H9 (cell line): ENCODE results near the gene ZNF683. TPM values are rescaled to one million over a fixed set of nuclear protein-coding genes. Genes with fewer than 3 reads are reported as not detected.

Experiments used
- DNase-seq: peaks from one replicate; pipeline ENCODE4 v3.0.0-alpha.2; 2017
- H2AFZ ChIP-seq: one replicate; pipeline ENCODE4 v1.6.1; 2013; ENCODE audit warnings: mild to moderate bottlenecking, low read length, control low read depth, moderate library complexity
- H2AK5ac ChIP-seq: 2 replicates; pipeline ENCODE4 v1.6.1; 2013; ENCODE audit warnings: low read length, control low read depth, mixed read lengths; ENCODE audit not compliant: insufficient read length
- H2BK120ac ChIP-seq: one replicate; pipeline ENCODE4 v1.6.1; 2013; ENCODE audit warnings: low read depth, mild to moderate bottlenecking, low read length, control low read depth, inconsistent platforms; ENCODE audit not compliant: poor library complexity, severe bottlenecking
- H2BK12ac ChIP-seq: 2 replicates; pipeline ENCODE4 v1.6.1; 2013; ENCODE audit warnings: low read length, control low read depth, mixed read lengths, low read depth; ENCODE audit not compliant: insufficient read length
- H2BK15ac ChIP-seq: 2 replicates; pipeline ENCODE4 v1.6.1; 2013; ENCODE audit warnings: low read depth, low read length, control low read depth
- H2BK20ac ChIP-seq: one replicate; pipeline ENCODE4 v1.6.1; 2013; ENCODE audit warnings: low read depth, mild to moderate bottlenecking, low read length, control low read depth, inconsistent platforms; ENCODE audit not compliant: poor library complexity, severe bottlenecking
- H2BK5ac ChIP-seq: 2 replicates; pipeline ENCODE4 v1.6.1; 2013; ENCODE audit warnings: low read length, control low read depth, mixed read lengths; ENCODE audit not compliant: insufficient read length
- H3K14ac ChIP-seq: 2 replicates; pipeline ENCODE4 v1.6.1; 2013; ENCODE audit warnings: low read length, control low read depth; ENCODE audit not compliant: insufficient read depth
- H3K18ac ChIP-seq: 2 replicates; pipeline ENCODE4 v1.6.1; 2013; ENCODE audit warnings: low read depth, mild to moderate bottlenecking, mixed read lengths, low read length, control low read depth; ENCODE audit not compliant: insufficient read length
- H3K23ac ChIP-seq: 2 replicates; pipeline ENCODE4 v1.6.1; 2013; ENCODE audit warnings: low read length, control low read depth, mixed read lengths, low read depth; ENCODE audit not compliant: insufficient read length
- H3K23me2 ChIP-seq: 2 replicates; pipeline ENCODE4 v1.6.1; 2013; ENCODE audit warnings: low read depth, mild to moderate bottlenecking, mixed read lengths, low read length, control low read depth; ENCODE audit not compliant: insufficient read length, poor library complexity, severe bottlenecking
- H3K27ac ChIP-seq: 2 replicates; pipeline ENCODE4 v1.5.1; 2013; ENCODE audit warnings: low read length, control low read depth, mixed read lengths, low read depth; ENCODE audit not compliant: insufficient read length
- H3K27me3 ChIP-seq: 2 replicates; pipeline ENCODE4 v1.6.1; 2013; ENCODE audit warnings: low read length, control low read depth, inconsistent platforms; ENCODE audit not compliant: insufficient read depth
- H3K4ac ChIP-seq: 2 replicates; pipeline ENCODE4 v1.6.1; 2013; ENCODE audit warnings: low read depth, mild to moderate bottlenecking, control low read depth, inconsistent platforms, low read length, moderate library complexity
- H3K4me1 ChIP-seq: 2 replicates; pipeline ENCODE4 v1.6.1; 2013; ENCODE audit warnings: low read length, control low read depth, inconsistent platforms; ENCODE audit not compliant: insufficient read depth
- H3K4me2 ChIP-seq: 2 replicates; pipeline ENCODE4 v1.6.1; 2013; ENCODE audit warnings: low read length, control low read depth, mixed read lengths; ENCODE audit not compliant: insufficient read length, insufficient read depth
- H3K56ac ChIP-seq: 2 replicates; pipeline ENCODE4 v1.6.1; 2013; ENCODE audit warnings: low read depth, mild to moderate bottlenecking, mixed read lengths, low read length, control low read depth; ENCODE audit not compliant: insufficient read length
- H3K79me1 ChIP-seq: 2 replicates; pipeline ENCODE4 v1.6.1; 2013; ENCODE audit warnings: low read depth, mild to moderate bottlenecking, moderate library complexity, low read length, control low read depth, inconsistent platforms; ENCODE audit not compliant: insufficient read depth, poor library complexity, severe bottlenecking
- H3K79me2 ChIP-seq: 2 replicates; pipeline ENCODE4 v1.6.1; 2013; ENCODE audit warnings: low read length, control low read depth, inconsistent platforms; ENCODE audit not compliant: insufficient read depth
- H3K9ac ChIP-seq: 2 replicates; pipeline ENCODE4 v1.6.1; 2013; ENCODE audit warnings: low read length, control low read depth, mixed read lengths; ENCODE audit not compliant: insufficient read length; ENCODE audit errors: extremely low read depth
- H3K9me3 ChIP-seq: one replicate; pipeline ENCODE4 v1.6.1; 2013; ENCODE audit warnings: low read depth, low read length, inconsistent platforms; ENCODE audit not compliant: control insufficient read depth
- H3T11ph ChIP-seq: one replicate; pipeline ENCODE4 v1.6.1; 2013; ENCODE audit warnings: mild to moderate bottlenecking, low read length, control low read depth, inconsistent platforms
- H4K20me1 ChIP-seq: one replicate; pipeline ENCODE4 v1.6.1; 2013; ENCODE audit not compliant: control insufficient read depth, insufficient read length, insufficient read depth
- H4K5ac ChIP-seq: 2 replicates; pipeline ENCODE4 v1.6.1; 2013; ENCODE audit warnings: low read depth, mild to moderate bottlenecking, mixed read lengths, low read length, control low read depth; ENCODE audit not compliant: insufficient read length
- H4K8ac ChIP-seq: replicated peaks from 2 replicates; pipeline ENCODE4 v1.6.1; 2013; ENCODE audit warnings: low read length, control low read depth, mixed read lengths, low read depth; ENCODE audit not compliant: insufficient read length
- H4K91ac ChIP-seq: 2 replicates; pipeline ENCODE4 v1.6.1; 2013; ENCODE audit warnings: low read depth, mild to moderate bottlenecking, moderate library complexity, mixed read lengths, low read length, control low read depth; ENCODE audit not compliant: insufficient read length
- H3K27ac Mint-ChIP-seq, 3 experiments: 2 replicates in 2 of 3; 3 replicates in 1 of 3; pipeline ENCODE4 v1.8.0; 2020 to 2021; ENCODE audit warnings: mixed read lengths in 3 of 3, mild to moderate bottlenecking in 1 of 3, moderate library complexity in 1 of 3
- H3K27me3 Mint-ChIP-seq: 2 replicates; pipeline ENCODE4 v1.8.0; 2021; ENCODE audit warnings: low read depth, mild to moderate bottlenecking, moderate library complexity, mixed read lengths
- H3K36me3 Mint-ChIP-seq, 3 experiments: 2 replicates in 2 of 3; 3 replicates in 1 of 3; pipeline ENCODE4 v1.8.0; 2020 to 2021; ENCODE audit warnings: low read depth in 3 of 3, mixed read lengths in 3 of 3; ENCODE audit not compliant: insufficient read depth in 1 of 3
- H3K4me1 Mint-ChIP-seq, 2 experiments: 2 replicates each; pipeline ENCODE4 v1.8.0; 2020; ENCODE audit warnings: mixed read lengths in 2 of 2
- H3K4me3 Mint-ChIP-seq, 2 experiments: 2 replicates in 1 of 2; 3 replicates in 1 of 2; pipeline ENCODE4 v1.8.0; 2020 to 2021; ENCODE audit warnings: mild to moderate bottlenecking in 2 of 2, mixed read lengths in 2 of 2, moderate library complexity in 1 of 2
- H3K9me3 Mint-ChIP-seq, 2 experiments: 2 replicates in 1 of 2; 3 replicates in 1 of 2; pipeline ENCODE4 v1.8.0; 2020; ENCODE audit warnings: mild to moderate bottlenecking in 2 of 2, mixed read lengths in 2 of 2, moderate library complexity in 1 of 2
- WGBS: extraction: QIAGEN DNeasy Blood & Tissue Kit; methylation state at CpG from one replicate; pipeline ENCODE4 v1.1.7; 2013; ENCODE audit warnings: missing lambda C conversion rate, low lambda C conversion rate, mixed read lengths; ENCODE audit not compliant: insufficient read length; ENCODE audit errors: extremely low coverage; 5-methylcytosine and 5-hydroxymethylcytosine counted together
- total RNA-seq: library from RNA; stranded (reverse); gene quantifications from 2 replicates; pipeline ENCODE4 v1.2.1, GENCODE V29; 2021
- TF ChIP-seq, protein P1 (sequence below): fragments of 200-600 bp; sonication (generic); conservative IDR thresholded peaks from 3 replicates; pipeline ENCODE4 v1.8.0; 2021; ENCODE audit warnings: antibody characterized with exemption, mild to moderate bottlenecking

The ZNF683 gene
- total RNA-seq, 1 experiment from 2014 or later = not detected

DNA sequence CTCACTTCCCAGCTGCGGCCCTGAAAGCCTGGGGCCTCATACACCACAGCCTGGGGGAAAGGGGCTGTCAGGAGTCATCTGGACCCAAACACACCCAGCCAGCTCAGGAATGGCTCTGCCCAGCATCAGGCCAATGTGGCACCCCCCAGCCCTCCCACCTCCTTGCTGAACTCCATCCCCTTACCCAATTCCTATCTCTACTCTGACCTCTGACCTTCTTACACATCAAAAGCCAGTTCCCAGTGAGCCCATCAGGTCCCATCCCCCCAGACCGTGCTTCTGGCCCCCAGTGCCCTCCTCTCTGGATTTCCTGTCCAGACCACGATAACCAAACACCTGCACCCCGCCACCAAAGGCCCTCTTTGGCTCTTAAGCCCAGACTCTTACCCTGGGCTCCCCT is 34.9 kb downstream of the ZNF683 start:
- WGBS = no CpG with 5 or more reads among the region's 4 CpGs

More for the DNA sequence above, 34.9 kb downstream of the ZNF683 start:
- Histone ChIP-seq H3K9me3 (no peaks in the 10 kb centered on the region), H2BK20ac (no peak overlapping the region), H3K9ac (no peak overlapping the region), H2BK15ac (no peak overlapping the region), H3K27ac (no peak overlapping the region), H3K4me2 (no peak overlapping the region), H3K4ac (no peak overlapping the region), H3K18ac (no peak overlapping the region), H3K14ac (no peak overlapping the region; the same call in 1 of the 2 replicates), H3K23me2 (peaks cover 4% of the 10 kb centered on the region), H3K79me2 (no peaks in the 10 kb centered on the region), H2BK5ac (no peak overlapping the region), H3K27me3 (no peaks in the 10 kb centered on the region), H3K23ac (no peak overlapping the region), H2AFZ (no peak overlapping the region), H3T11ph (no peak overlapping the region), H2BK12ac (no peak overlapping the region), H4K5ac (no peak overlapping the region), H2BK120ac (no peak overlapping the region), H4K20me1 (no peaks in the 10 kb centered on the region), H3K79me1 (no peaks in the 10 kb centered on the region), H2AK5ac (no peak overlapping the region), H3K4me1 (no peaks in the 10 kb centered on the region; the same call in 1 of the 2 replicates), H4K91ac (no peak overlapping the region), H4K8ac (no peak overlapping the region), H3K56ac (no peak overlapping the region)
- peak overlapping the region in 1 of 2 experiments; percentile 38; a peak in 1 of 5 replicates for H3K4me3 Mint-ChIP-seq
- H3K27ac Mint-ChIP-seq = no peak overlapping the region
- no peaks in the 10 kb centered on the region for H3K9me3 Mint-ChIP-seq
- TF ChIP-seq, protein P1, sequence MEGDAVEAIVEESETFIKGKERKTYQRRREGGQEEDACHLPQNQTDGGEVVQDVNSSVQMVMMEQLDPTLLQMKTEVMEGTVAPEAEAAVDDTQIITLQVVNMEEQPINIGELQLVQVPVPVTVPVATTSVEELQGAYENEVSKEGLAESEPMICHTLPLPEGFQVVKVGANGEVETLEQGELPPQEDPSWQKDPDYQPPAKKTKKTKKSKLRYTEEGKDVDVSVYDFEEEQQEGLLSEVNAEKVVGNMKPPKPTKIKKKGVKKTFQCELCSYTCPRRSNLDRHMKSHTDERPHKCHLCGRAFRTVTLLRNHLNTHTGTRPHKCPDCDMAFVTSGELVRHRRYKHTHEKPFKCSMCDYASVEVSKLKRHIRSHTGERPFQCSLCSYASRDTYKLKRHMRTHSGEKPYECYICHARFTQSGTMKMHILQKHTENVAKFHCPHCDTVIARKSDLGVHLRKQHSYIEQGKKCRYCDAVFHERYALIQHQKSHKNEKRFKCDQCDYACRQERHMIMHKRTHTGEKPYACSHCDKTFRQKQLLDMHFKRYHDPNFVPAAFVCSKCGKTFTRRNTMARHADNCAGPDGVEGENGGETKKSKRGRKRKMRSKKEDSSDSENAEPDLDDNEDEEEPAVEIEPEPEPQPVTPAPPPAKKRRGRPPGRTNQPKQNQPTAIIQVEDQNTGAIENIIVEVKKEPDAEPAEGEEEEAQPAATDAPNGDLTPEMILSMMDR = no peak
- peak; percentile 26 for DNase-seq
- peaks cover 29 to 36% of the 10 kb centered on the region in 2 experiments for H3K4me1 Mint-ChIP-seq
- H3K27me3 Mint-ChIP-seq = peaks cover 23% of the 10 kb centered on the region
- H3K36me3 Mint-ChIP-seq = peaks cover 0 to 2% (median 0%) of the 10 kb centered on the region in 3 experiments; a peak in 1 of 7 replicates
